Left ventricle myocardium inferior (tissue), 1 donor: ENCODE results near the gene SLC4A1AP. TPM values are rescaled to one million over a fixed set of nuclear protein-coding genes. Genes with fewer than 3 reads are reported as not detected.

ENCODE experiments used
- DNase-seq: peaks from one replicate; pipeline ENCODE4 v3.0.0-alpha.2; 2020
- H3K27ac ChIP-seq: fragments of 200-600 bp; replicated peaks from 2 replicates; pipeline ENCODE4 v1.8.0; 2021
- H3K27me3 ChIP-seq: fragments of 200-600 bp; 2 replicates; pipeline ENCODE4 v1.8.0; 2021; ENCODE audit warnings: low read depth
- H3K36me3 ChIP-seq: fragments of 200-600 bp; 2 replicates; pipeline ENCODE4 v1.8.0; 2021
- H3K4me1 ChIP-seq: fragments of 200-600 bp; 2 replicates; pipeline ENCODE4 v1.8.0; 2021
- H3K4me3 ChIP-seq: fragments of 200-600 bp; 2 replicates; pipeline ENCODE4 v1.8.0; 2021; ENCODE audit warnings: mild to moderate bottlenecking, moderate library complexity
- H3K9me3 ChIP-seq: fragments of 200-600 bp; replicated peaks from 2 replicates; pipeline ENCODE4 v1.8.0; 2021
- CTCF ChIP-seq: fragments of 200-600 bp; IDR thresholded peaks from 2 replicates; pipeline ENCODE4 v1.8.0; 2021; ENCODE audit warnings: antibody characterized with exemption, mild to moderate bottlenecking, borderline replicate concordance
- intact Hi-C: fragments of 100-400 bp; cut with micrococcal nuclease; formaldehyde crosslinking; loops from one replicate; pipeline ENCODE4 v1.11.0; 2022
- total RNA-seq: library from RNA; stranded (reverse); fragmentation: NEBNext Ultra II Directional; extraction: Animal tissue kit (Norgen Biotek cat#: 25700); gene quantifications from one replicate; pipeline ENCODE4 v1.2.1, GENCODE V29; 2021
- donor health status: DM: no; HTN: yes; CAD: no; lungs with severe emphysema.

The SLC4A1AP gene
- total RNA-seq, 1 donor from 2014 or later, result 21.3 TPM

- H3K36me3 ChIP-seq, result no peaks in the 10 kb centered on the region
- no peak for DNase-seq
These were observed 46.4 kb downstream of the SLC4A1AP start for GRCh38 chr2:27709960-27710575.

GRCh38 chr2:27710640-27711430 is 47.1 kb downstream of the SLC4A1AP start:
- Histone ChIP-seq H3K4me1 (peaks cover 76% of the 10 kb centered on the region), H3K27me3 (no peaks in the 10 kb centered on the region), H3K9me3 (no peaks in the 10 kb centered on the region), H3K36me3 (no peaks in the 10 kb centered on the region), H3K27ac (no peak overlapping the region), H3K4me3 (no peak overlapping the region)
- DNase-seq, result no peak
- no peak for TF ChIP-seq CTCF
- intact Hi-C loops, result no loop called here

More at GRCh38 chr2:27709960-27710575, 46.4 kb downstream of the SLC4A1AP start:
- intact Hi-C loops, result no loop called here
- Histone ChIP-seq H3K27ac (peak overlapping the region; percentile 1), H3K4me3 (no peak overlapping the region), H3K27me3 (no peaks in the 10 kb centered on the region), H3K4me1 (peaks cover 79% of the 10 kb centered on the region), H3K9me3 (no peaks in the 10 kb centered on the region)
- no peak for TF ChIP-seq CTCF

GRCh38 chr2:27711804-27712203 is 48.1 kb downstream of the SLC4A1AP start:
- no peaks in the 10 kb centered on the region for H3K36me3 ChIP-seq
- TF ChIP-seq CTCF, result no peak
- peaks cover 74% of the 10 kb centered on the region for H3K4me1 ChIP-seq
- no peaks in the 10 kb centered on the region for H3K9me3 ChIP-seq
- intact Hi-C loops, result no loop called here
- H3K27me3 ChIP-seq, result no peaks in the 10 kb centered on the region
- H3K27ac ChIP-seq, result peak overlapping the region; percentile 35
- DNase-seq, result no peak
- no peak overlapping the region for H3K4me3 ChIP-seq

GRCh38 chr2:27712522-27712921 is 48.8 kb downstream of the SLC4A1AP start:
- H3K4me1 ChIP-seq, result peaks cover 74% of the 10 kb centered on the region
- no peaks in the 10 kb centered on the region for H3K36me3 ChIP-seq
- no peak overlapping the region for H3K27ac ChIP-seq
- no peak overlapping the region for H3K4me3 ChIP-seq
- no peaks in the 10 kb centered on the region for H3K9me3 ChIP-seq
- TF ChIP-seq CTCF, result no peak
- DNase-seq, result no peak
- H3K27me3 ChIP-seq, result no peaks in the 10 kb centered on the region
- intact Hi-C loops, result no loop called here

GRCh38 chr2:27713201-27713600 is 49.5 kb downstream of the SLC4A1AP start:
- H3K4me1 ChIP-seq, result peaks cover 72% of the 10 kb centered on the region
- H3K9me3 ChIP-seq, result no peaks in the 10 kb centered on the region
- DNase-seq, result no peak
- H3K27me3 ChIP-seq, result no peaks in the 10 kb centered on the region
- H3K27ac ChIP-seq, result peak overlapping the region; percentile 96
- intact Hi-C loops, result no loop called here
- no peaks in the 10 kb centered on the region for H3K36me3 ChIP-seq
- no peak for TF ChIP-seq CTCF
- H3K4me3 ChIP-seq, result no peak overlapping the region
